Esophagus (tissue), 2 donors: ENCODE measurements around the gene FPR2. TPM values are rescaled to one million over a fixed set of nuclear protein-coding genes. Genes with fewer than 3 reads are reported as not detected.

Source experiments
- H3K27ac ChIP-seq, 2 donors: one replicate each; pipeline ENCODE4 v1.5.1; 2013; ENCODE audit warnings: low read depth in 2 of 2, mild to moderate bottlenecking in 2 of 2, inconsistent platforms in 1 of 2, low read length in 1 of 2, moderate library complexity in 1 of 2
- H3K27me3 ChIP-seq, 2 donors: one replicate each; pipeline ENCODE4 v1.6.1; 2013; ENCODE audit warnings: low read length in 2 of 2, control low read depth in 1 of 2, mild to moderate bottlenecking in 1 of 2; ENCODE audit not compliant: insufficient read depth in 2 of 2, control insufficient read depth in 1 of 2
- H3K36me3 ChIP-seq, 2 donors: one replicate each; pipeline ENCODE4 v1.6.1; 2013; ENCODE audit warnings: low read length in 1 of 2; ENCODE audit not compliant: control insufficient read depth in 2 of 2, insufficient read depth in 2 of 2
- H3K4me1 ChIP-seq, 2 donors: one replicate each; pipeline ENCODE4 v1.6.1; 2013; ENCODE audit warnings: low read length in 1 of 2; ENCODE audit not compliant: control insufficient read depth in 2 of 2, insufficient read depth in 2 of 2
- H3K4me3 ChIP-seq, 2 donors: one replicate each; pipeline ENCODE4 v1.5.1; 2013; ENCODE audit warnings: low read length in 2 of 2, mild to moderate bottlenecking in 2 of 2, low read depth in 1 of 2, moderate library complexity in 1 of 2
- H3K9me3 ChIP-seq, 2 donors: one replicate each; pipeline ENCODE4 v1.6.1; 2013; ENCODE audit warnings: mild to moderate bottlenecking in 2 of 2, low read depth in 1 of 2, low read length in 1 of 2, moderate library complexity in 1 of 2; ENCODE audit not compliant: control insufficient read depth in 2 of 2, insufficient read depth in 1 of 2
- WGBS, 2 donors: extraction: QIAGEN DNeasy Blood & Tissue Kit; methylation state at CpG; one replicate each; pipeline ENCODE4 v1.1.7; 2013; 5-methylcytosine and 5-hydroxymethylcytosine counted together
- polyA plus RNA-seq, 2 donors: library from polyadenylated mRNA; stranded (reverse); fragments of 200-250 nt; gene quantifications; one replicate each; pipeline ENCODE4 v1.2.3, GENCODE V29; 2013
- donor health status: healthy with polysubstance abuse.
- donor health status: Bipolar disorder and iron deficiency.

FPR2 gene
- polyA plus RNA-seq, 2 donors: 0.04 to 0.12 TPM

GRCh38 chr19:51722492-51722891 is 38.5 kb upstream of the FPR2 start:
- H3K36me3 ChIP-seq: no peaks in the 10 kb centered on the region
- H3K9me3 ChIP-seq: peaks cover 0 to 6% of the 10 kb centered on the region in 2 donors
- H3K27me3 ChIP-seq: peaks cover 0 to 20% of the 10 kb centered on the region in 2 donors
- no peak overlapping the region for H3K4me3 ChIP-seq
- 52 to 63% methylated on average over 2 of the region's 2 CpGs for WGBS, 2 donors
- no peak overlapping the region for H3K27ac ChIP-seq
- peaks cover 0 to 11% of the 10 kb centered on the region in 2 donors for H3K4me1 ChIP-seq

GRCh38 chr19:51724543-51724942 is 36.4 kb upstream of the FPR2 start:
- no peak overlapping the region for H3K27ac ChIP-seq
- peaks cover 0 to 14% of the 10 kb centered on the region in 2 donors for H3K27me3 ChIP-seq
- peaks cover 0 to 2% of the 10 kb centered on the region in 2 donors for H3K9me3 ChIP-seq
- 29 to 38% methylated on average over 15 of the region's 15 CpGs for WGBS, 2 donors
- peaks cover 0 to 10% of the 10 kb centered on the region in 2 donors for H3K4me1 ChIP-seq
- no peak overlapping the region for H3K4me3 ChIP-seq
- no peaks in the 10 kb centered on the region for H3K36me3 ChIP-seq

- Histone ChIP-seq H3K27ac (no peak overlapping the region), H3K36me3 (no peaks in the 10 kb centered on the region), H3K4me1 (peaks cover 0 to 8% of the 10 kb centered on the region in 2 donors), H3K9me3 (peaks cover 0 to 5% of the 10 kb centered on the region in 2 donors), H3K4me3 (no peak overlapping the region), H3K27me3 (peaks cover 0 to 5% of the 10 kb centered on the region in 2 donors)
- 17 to 22% methylated on average over 14 of the region's 14 CpGs for WGBS, 2 donors
These were observed 34.9 kb upstream of the FPR2 start for GRCh38 chr19:51726049-51726448.

GRCh38 chr19:51727349-51727880 is 33.6 kb upstream of the FPR2 start:
- 70% methylated on average over 7 of the region's 7 CpGs for WGBS, 2 donors
- H3K27ac ChIP-seq: no peak overlapping the region
- no peak overlapping the region for H3K4me3 ChIP-seq
- H3K36me3 ChIP-seq: no peaks in the 10 kb centered on the region
- H3K27me3 ChIP-seq: peaks cover 0 to 5% of the 10 kb centered on the region in 2 donors
- peaks cover 0 to 8% of the 10 kb centered on the region in 2 donors for H3K4me1 ChIP-seq
- peaks cover 0 to 9% of the 10 kb centered on the region in 2 donors for H3K9me3 ChIP-seq

GRCh38 chr19:51729781-51730180 is 31.2 kb upstream of the FPR2 start:
- peaks cover 0 to 3% of the 10 kb centered on the region in 2 donors for H3K27me3 ChIP-seq
- H3K4me3 ChIP-seq: no peak overlapping the region
- H3K27ac ChIP-seq: no peak overlapping the region
- 29 to 67% methylated on average over 2 of the region's 2 CpGs for WGBS, 2 donors
- peaks cover 0 to 5% of the 10 kb centered on the region in 2 donors for H3K4me1 ChIP-seq
- no peaks in the 10 kb centered on the region for H3K36me3 ChIP-seq
- peaks cover 0 to 9% of the 10 kb centered on the region in 2 donors for H3K9me3 ChIP-seq

- peaks cover 0 to 11% of the 10 kb centered on the region in 2 donors for H3K9me3 ChIP-seq
- no peaks in the 10 kb centered on the region for H3K36me3 ChIP-seq
- H3K27ac ChIP-seq: no peak overlapping the region
- no peaks in the 10 kb centered on the region for H3K4me1 ChIP-seq
- 61 to 68% methylated on average over 7 of the region's 7 CpGs for WGBS, 2 donors
- H3K4me3 ChIP-seq: no peak overlapping the region
- no peaks in the 10 kb centered on the region for H3K27me3 ChIP-seq
These were observed 27.0 kb upstream of the FPR2 start for GRCh38 chr19:51733742-51734522.

- H3K36me3 ChIP-seq: no peaks in the 10 kb centered on the region
- WGBS, 2 donors: 57 to 62% methylated on average over 10 of the region's 10 CpGs
- no peaks in the 10 kb centered on the region for H3K4me1 ChIP-seq
- no peaks in the 10 kb centered on the region for H3K27me3 ChIP-seq
- H3K4me3 ChIP-seq: no peak overlapping the region
- H3K27ac ChIP-seq: no peak overlapping the region
- peaks cover 0 to 8% of the 10 kb centered on the region in 2 donors for H3K9me3 ChIP-seq
These were observed 25.1 kb upstream of the FPR2 start for GRCh38 chr19:51735759-51736449.

GRCh38 chr19:51737389-51737788 is 23.6 kb upstream of the FPR2 start:
- Histone ChIP-seq H3K36me3 (no peaks in the 10 kb centered on the region), H3K27ac (no peak overlapping the region), H3K4me1 (no peaks in the 10 kb centered on the region), H3K9me3 (peaks cover 0 to 5% of the 10 kb centered on the region in 2 donors), H3K4me3 (no peak overlapping the region), H3K27me3 (no peaks in the 10 kb centered on the region)
- WGBS, 2 donors: 88 to 91% methylated on average over 3 of the region's 3 CpGs

GRCh38 chr19:51737924-51738323 is 23.1 kb upstream of the FPR2 start:
- H3K27me3 ChIP-seq: no peaks in the 10 kb centered on the region
- H3K36me3 ChIP-seq: no peaks in the 10 kb centered on the region
- peaks cover 0 to 5% of the 10 kb centered on the region in 2 donors for H3K9me3 ChIP-seq
- 69 to 74% methylated on average over 2 of the region's 2 CpGs for WGBS, 2 donors
- H3K4me3 ChIP-seq: no peak overlapping the region
- H3K4me1 ChIP-seq: no peaks in the 10 kb centered on the region
- no peak overlapping the region for H3K27ac ChIP-seq
